Measurements from ENCODE around the gene ATP9B. TPM values are rescaled to one million over a fixed set of nuclear protein-coding genes. Genes with fewer than 3 reads are reported as not detected.

ATP9B gene
- total RNA-seq, 1 donor = 45.2 TPM

DNA sequence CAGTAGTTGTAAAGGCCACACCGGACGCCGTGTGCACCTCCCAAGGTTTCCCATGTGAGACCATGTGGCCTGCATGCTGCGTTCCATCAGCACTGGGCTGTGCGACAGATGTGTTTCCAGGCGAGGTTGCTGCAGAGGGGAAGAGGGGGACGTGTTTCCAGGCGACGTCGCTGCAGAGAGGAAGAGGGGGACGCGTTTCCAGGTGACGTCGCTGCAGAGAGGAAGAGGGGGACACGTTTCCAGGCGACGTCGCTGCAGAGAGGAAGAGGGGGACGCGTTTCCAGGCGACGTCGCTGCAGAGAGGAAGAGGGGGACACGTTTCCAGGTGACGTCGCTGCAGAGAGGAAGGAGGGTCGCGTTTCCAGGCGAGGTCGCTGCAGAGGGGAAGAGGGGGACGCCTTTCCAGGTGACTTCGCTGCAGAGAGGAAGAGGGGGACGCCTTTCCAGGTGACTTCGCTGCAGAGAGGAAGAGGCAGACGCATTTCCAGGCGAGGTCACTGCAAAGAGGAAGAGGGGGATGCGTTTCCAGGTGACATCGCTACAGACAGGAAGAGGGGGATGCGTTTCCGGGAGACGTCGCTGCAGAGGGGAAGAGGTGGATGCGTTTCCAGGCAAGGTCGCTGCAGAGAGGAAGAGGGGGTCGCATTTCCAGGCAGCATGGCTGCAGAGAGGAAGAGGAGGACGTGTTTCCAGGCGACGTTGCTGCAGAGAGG lies 351.0 kb downstream of the ATP9B start:
- no peak for DNase-seq (ENCODE audit: low read depth in 2 of 3, low spot score in 2 of 3)

DNA sequence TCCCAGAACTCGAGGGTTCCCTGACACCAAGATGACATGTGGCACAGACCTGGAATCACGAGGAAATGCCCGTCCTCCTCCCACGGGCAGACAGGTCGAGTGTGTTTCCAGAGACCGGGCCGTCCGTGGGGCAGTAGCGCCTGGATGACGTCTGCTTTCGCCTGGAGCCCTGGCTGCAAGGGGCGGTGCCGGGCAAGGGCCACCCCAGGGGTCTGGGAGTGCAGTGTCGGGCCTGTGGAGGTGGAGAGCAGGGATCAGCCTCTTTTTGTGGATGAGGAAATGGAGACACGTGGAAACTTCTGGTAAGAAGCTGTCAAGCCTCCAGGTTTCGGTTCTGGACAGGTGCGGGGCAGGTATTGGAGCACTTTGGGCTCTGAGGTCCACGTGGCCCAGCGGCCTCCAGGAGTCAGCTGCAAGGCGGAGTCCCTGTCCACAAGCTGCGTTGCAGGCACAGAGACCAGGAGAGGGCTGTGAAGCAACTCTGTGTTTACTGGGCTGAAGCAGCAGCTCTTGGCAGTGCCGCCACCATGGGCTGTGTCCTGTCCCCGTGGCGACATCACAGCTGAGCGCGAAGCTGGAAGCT lies 352.2 kb downstream of the ATP9B start:
- no peak for DNase-seq (ENCODE audit: low read depth in 2 of 3, low spot score in 2 of 3)

DNA sequence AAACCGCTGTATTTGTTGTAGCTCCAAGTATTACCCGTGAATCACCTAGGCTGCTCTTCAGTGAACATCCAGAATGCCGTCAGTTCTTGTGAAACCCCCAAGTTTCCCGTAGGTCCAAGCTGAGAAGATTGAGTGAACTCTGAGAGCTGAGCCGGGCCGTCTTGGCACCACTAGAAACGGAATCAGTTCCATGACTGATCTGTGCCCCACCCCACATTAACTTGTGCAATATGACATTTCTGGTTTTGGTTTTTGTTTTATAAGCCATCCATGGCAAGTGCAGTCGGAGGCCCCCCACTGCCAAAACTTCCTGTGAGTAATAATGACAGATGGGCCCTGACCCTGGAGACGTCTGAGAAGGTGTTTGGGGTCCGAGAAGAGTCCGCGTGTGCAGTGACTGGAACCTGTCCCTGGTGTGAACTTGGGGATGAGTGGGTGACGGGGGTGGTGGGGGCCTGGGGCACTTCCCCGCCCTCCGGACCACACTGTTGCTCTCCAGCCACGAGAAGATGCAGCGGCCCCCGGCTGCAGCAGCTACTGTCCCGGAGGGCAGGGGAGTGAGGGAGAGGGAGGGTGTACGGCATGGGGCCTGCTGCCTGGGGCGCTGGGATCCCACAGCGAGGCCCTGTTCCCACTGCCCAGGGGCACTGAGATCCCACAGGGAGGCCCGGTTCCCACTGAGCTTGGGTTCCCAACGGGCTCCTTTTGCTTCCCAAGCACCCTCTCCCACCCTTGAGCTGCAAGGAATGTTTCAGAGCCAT lies 353.0 kb downstream of the ATP9B start:
- DNase-seq (ENCODE audit: low read depth in 2 of 3, low spot score in 2 of 3) = no peak

DNA sequence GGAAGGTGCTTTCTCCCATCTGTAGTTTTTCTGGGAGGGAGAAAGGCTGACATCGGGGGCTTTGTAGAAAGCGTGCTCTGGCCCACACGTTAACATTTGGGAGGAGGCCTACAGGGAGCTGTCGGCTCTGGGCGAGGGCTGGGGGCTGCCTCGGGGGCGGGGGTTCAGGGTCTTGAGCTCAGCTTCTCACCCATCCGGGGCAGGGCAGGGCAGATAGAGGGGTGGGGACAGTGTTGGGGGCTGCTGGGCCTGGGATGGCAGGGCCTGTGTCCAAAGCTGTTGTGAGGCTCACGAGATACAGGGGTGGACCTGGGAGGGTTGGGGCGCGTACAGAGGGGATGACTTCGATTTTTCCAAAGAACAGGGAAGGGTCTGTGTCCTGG lies 353.6 kb downstream of the ATP9B start:
- no peak for DNase-seq (ENCODE audit: low read depth in 2 of 3, low spot score in 2 of 3)

DNA sequence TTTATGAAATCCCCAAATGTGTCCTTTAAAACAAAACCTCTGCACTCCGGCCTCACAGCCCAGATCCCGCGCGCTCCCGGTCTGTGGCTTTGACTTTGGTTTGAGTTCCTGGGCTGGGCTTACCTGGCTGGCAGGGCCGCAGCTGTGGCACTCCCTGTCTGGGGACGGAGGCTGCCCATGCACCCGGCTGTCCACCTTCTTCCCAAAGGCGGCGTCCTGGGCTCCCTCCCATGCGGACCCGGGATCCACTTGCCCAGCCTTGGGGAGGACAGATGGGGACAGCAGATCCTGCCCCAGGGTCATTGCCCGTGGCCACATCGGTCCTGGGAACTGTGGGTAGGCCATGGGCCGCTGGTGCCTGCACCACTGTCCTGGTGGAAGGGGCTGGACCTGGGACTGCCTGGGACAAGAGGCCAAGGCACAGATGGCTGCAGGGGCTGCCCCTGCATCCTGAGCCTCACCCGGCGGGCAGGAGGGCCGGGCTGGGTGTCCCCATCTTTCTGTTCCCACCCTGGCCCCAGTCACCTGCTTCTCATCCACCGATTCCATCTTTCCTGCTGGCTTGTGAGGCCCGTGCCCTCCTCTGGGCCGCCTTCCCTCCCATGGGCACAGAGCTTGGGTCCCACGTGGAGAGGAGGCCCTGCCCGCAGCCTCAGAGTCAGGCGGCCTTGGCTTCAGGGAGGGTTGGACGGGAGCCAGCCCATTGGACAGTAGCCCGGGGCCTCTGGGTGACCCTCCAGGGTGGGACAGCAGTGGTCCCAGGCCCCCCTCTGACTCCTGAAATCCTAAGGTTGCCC lies 354.2 kb downstream of the ATP9B start:
- DNase-seq (ENCODE audit: low read depth in 2 of 3, low spot score in 2 of 3) = no peak

DNA sequence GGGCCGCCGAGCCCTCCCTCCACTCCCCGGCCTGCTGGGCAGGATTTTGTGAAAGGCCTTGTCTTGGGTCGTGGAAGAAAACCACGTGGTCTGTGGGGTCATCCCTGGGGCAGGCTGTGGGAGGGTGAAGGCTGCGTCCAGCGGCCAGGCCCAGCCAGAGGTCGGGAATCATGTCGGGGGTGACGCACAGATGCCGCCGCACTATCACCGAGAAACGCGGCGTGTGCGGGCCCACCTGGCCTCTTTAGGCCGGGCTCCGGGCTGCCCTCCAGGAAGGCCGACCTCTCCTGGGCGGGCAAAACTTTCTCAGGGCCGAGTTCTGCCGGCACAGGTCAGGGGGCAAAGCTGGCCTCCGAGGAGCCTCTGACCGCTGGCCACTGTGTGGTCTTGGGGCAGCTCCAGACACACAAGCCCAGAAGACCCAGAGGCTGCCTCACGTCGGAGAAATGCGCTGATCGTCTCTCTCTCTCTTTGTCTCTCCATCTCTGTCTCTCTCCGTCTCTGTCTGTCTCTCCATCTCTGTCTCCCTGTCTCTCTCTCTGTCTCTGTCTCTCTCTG lies 354.9 kb downstream of the ATP9B start:
- DNase-seq (ENCODE audit: low read depth in 2 of 3, low spot score in 2 of 3) = no peak

DNA sequence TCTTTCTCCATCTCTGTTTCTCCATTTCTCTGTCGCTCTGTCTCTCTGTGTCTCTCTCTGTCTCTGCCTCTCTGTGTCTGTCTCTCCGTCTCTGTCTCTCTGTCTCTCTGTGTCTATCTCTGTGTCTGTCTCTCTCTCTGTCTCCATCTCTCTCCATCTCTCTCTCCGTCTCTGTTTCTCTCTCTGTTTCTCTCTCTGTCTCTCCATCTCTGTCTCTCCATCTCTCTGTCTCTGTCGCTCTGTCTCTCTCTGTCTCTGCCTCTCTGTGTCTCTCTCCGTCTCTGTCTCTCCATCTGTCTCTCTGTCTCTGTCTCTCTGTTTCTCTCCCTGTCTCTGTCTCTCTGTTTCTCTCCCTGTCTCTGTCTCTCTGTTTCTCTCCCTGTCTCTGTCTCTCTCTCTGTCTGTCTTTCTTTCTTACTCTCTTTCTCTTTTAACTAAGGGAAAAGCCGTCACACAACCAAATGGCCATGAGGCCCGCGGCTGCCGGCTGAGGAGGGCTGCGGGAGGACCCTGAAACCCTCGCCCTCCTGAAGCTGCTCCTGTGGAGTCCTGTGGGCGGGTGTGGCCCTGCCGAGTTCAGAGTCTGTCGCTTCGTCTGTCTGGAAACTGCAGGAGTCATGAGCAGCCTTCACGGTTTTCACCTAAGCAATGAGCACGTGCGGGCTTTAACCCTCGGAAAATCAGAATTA lies 355.8 kb downstream of the ATP9B start:
- DNase-seq (ENCODE audit: low read depth in 2 of 3, low spot score in 2 of 3) = no peak

DNA sequence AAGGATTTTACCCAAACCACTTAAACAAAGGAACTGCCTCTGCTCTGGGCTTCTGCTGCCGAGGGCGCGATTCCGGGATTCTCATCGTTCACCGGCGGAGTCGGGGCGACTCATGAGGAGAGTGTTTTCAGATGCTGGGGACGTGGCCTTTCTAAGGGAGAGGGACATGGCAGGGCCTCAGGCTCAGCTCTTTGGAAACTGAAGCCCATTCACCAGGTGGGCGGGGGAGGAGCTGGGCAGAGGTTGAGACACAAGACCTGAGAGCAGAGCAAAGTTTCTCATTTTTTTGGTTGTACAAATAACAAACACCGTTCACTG lies 356.3 kb downstream of the ATP9B start:
- no peak for DNase-seq (ENCODE audit: low read depth in 2 of 3, low spot score in 2 of 3)

DNA sequence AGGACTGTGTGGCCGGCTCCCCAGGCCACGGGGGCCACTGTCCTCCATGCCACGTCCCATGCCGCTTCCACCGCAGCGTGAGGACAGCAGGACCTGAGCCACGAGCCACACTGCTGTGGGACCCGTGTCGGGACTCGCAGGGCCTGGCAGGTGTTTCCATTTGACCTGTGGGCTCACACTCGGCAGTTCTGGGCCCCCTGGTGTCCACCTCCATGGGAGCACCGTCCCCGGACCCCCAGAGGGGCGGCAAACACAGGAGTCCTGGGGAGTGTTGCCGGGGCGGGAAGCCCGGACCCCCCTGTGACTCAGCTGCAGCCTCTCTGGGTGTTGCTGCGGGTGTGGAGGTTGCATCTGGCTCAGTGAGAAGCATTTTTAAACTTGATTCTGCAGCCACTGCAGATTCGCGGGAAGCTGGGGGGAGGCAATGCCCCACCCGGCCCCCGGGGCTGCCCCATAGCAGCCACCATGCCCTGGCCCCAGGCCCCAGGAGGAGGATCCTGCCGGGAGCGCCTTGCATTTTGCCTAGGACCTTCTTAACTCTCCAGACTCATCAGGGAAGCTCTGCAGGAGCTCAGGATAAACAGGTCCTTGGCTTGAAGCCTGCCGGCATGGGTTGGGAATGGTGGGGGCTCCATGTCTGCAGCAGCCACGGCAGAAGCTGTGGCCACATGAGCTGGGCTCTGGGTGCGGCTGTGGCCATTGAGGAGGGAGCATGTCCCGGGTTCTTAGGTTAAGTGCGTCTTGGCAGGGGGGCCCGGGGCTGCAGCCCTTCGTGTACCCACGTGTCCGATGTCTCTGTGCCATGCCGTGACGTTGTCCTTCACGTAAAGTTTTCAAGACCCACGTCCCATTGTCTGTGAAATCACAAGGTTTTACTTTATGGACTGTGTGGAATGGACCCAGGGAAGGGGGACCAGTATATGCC lies 357.4 kb downstream of the ATP9B start:
- no peak for DNase-seq (ENCODE audit: low read depth in 2 of 3, low spot score in 2 of 3)

DNA sequence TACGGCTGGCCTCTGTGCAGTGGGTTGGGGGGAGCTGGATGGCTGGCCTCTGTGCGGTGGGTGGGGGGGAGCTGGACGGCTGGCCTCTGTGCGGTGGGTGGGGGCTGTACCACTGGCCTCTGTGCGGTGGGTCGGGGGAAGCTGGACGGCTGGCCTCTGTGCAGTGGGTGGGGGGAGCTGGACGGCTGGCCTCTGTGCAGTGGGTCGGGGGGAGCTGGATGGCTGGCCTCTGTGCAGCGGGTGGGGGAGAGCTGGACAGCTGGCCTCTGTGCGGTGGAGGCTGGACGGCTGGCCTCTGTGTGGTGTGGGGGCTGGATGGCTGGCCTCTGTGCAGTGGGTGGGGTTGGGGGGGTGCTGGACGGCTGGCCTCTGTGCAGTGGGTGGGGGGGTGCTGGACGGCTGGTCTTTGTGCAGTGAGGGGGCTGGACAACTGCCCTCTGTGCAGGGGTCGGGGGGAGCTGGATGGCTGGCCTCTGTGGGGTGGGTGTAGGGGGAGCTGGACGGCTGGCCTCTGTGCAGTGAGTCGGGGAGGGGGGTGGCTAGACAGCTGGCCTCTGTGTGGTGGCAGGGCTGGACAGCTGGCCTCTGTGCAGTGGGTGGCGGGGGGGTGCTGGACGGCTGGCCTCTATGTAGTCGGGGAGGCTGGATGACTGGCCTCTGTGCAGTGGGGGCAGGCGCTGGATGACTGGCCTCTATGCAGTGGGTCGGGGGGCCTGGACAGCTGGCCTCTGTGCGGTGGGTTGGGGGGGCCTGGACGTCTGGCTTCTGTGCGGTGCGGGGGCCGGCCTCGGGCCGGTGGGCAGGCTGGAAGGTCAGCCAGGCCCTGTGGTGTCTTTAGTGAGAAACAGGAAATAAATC lies 358.4 kb downstream of the ATP9B start:
- DNase-seq (ENCODE audit: low read depth in 2 of 3, low spot score in 2 of 3) = no peak

Other genes with a start within 250 kb of the ATP9B start
- gene SALL3, start 89.6 kb upstream of the ATP9B start, total RNA-seq = not detected